GM12892 (cell line): Measurements from ENCODE around the gene IL37.

Experiments
- DNase-seq: peaks from one replicate; pipeline ENCODE4 v3.0.0; 2011; ENCODE audit not compliant: insufficient read length
- FAIRE-seq: peaks from 2 replicates; lab custom pipeline; 2011; peaks lifted over from hg19 to GRCh38; lab: Jason Lieb, UNC
- POLR2A ChIP-seq: IDR thresholded peaks from 2 replicates; pipeline ENCODE4 v1.6.1; 2011; ENCODE audit warnings: low read depth, low read length, control low read depth
- POLR2AphosphoS5 ChIP-seq: IDR thresholded peaks from 2 replicates; pipeline ENCODE4 v1.6.1; 2011; ENCODE audit warnings: low read depth, low read length, control low read depth
- TAF1 ChIP-seq: IDR thresholded peaks from 2 replicates; pipeline ENCODE4 v1.6.1; 2011; ENCODE audit warnings: low read depth, mild to moderate bottlenecking, control low read depth, low read length, borderline replicate concordance

The IL37 gene

GRCh38 chr2:112959109-112959812, 48.3 kb downstream of the IL37 start:
- FAIRE-seq (no peak), DNase-seq (no peak)
- TF ChIP-seq POLR2AphosphoS5: no peak
- no peak for TF ChIP-seq POLR2A
- no peak for TF ChIP-seq TAF1

- DNase-seq (no peak), FAIRE-seq (no peak)
- TF ChIP-seq POLR2A (no peak), POLR2AphosphoS5 (no peak), TAF1 (no peak)
Measured at GRCh38 chr2:112960230-112960825, 49.4 kb downstream of the IL37 start.

- DNase-seq: no peak
Measured at GRCh38 chr2:112962308-112963175, 51.6 kb downstream of the IL37 start.

DNA sequence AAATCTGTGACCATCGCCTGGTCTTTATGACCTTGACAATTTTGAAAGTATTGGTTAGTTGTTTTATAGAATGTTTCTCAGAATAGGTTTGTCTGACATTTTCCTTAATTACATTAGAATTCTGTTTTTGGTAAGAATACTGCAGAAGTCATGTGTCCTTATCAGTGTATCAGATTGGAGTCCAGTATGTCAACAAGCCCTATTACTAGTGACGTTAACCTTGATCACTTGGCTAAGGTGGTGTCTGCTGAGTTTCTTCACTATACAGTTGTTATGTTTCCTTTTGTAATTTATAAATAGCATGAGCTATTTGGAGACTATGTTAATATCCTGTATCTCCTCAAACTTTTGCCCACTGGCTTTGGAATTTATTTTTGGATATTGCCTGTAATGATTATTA, 56.1 kb downstream of the IL37 start:
- TF ChIP-seq POLR2AphosphoS5: no peak
- DNase-seq: no peak
- no peak for FAIRE-seq

More at GRCh38 chr2:112962308-112963175, 51.6 kb downstream of the IL37 start:
- FAIRE-seq: no peak
- TF ChIP-seq TAF1: no peak
- TF ChIP-seq POLR2AphosphoS5: no peak
- TF ChIP-seq POLR2A: no peak
